Airway epithelial cell (primary cell): ENCODE results near the gene OR2H2. TPM values are rescaled to one million over a fixed set of nuclear protein-coding genes. Genes with fewer than 3 reads are reported as not detected.

Experiments used
- total RNA-seq: library from RNA; depleted of rRNA; stranded (reverse); fragments of >200 nt; gene quantifications from 2 replicates; pipeline ENCODE4 v1.2.3, GENCODE V29; 2015

Gene OR2H2
- total RNA-seq: not detected in 2 replicates

DNA sequence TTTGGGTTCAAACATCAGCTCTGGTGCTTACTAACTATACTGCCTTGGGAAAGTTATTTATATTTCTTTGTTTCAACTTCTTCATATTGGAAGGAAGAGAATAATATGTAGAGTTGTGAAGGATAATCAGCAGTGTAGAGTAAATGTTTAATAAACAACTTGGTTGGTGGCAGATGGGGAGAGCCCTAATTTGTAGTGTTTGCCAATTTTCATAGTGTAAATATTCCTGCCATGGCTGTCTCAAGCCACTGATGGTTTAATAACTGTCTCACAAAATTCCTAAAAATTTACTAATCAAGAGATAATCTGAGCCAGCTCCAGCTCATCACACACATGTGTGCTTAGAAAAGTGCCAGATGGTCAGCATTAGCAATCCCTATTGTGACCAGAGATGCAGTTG lies at the start of gene OR2H2:
Gene OR2H2 (plus strand): TSS at position 301 of the 400 bp plus-strand sequence. CDS start 2,824 bp downstream, outside the sequence.

DNA sequence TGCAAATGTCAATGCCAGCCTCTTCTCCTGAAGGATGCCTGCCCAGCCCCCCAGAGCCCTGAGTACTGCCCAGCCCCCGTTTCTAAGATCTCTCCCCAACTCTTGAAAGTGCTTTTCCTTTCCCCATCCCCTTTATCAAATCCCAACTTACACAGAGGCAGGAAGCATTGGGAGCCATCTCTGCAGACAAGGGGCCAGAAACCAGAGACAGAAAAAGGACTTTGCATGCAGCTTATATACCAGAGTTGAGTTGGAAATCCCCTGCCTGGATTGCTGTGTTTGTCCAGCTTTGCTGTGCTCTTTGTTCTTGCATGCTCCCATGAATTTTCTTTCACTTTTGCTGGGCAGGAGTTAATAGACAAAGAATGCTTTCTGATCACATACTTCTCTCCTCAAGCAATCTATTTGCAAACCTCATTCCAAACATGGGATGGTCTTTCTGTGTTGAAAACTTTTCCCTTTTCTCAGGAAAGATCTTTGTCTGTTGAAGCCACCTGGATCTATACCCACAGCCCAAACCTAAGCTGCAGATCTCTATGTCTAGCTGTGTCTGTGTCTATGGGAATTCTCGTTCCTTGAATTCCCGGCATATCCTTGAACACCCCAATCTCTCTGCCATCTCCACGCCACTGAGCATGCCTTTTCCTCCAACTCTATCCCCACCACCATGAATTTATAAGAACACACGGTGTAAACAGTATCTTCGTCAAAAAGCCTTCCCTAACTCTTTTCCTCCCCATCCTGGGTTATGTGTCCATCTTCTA lies 25.2 kb upstream of the OR2H2 start, which contains the start of gene UBD:
Gene UBD (minus strand): TSS at position 209 of the 764 bp plus-strand sequence. CDS start 31 bp downstream, at position 178.

DNA sequence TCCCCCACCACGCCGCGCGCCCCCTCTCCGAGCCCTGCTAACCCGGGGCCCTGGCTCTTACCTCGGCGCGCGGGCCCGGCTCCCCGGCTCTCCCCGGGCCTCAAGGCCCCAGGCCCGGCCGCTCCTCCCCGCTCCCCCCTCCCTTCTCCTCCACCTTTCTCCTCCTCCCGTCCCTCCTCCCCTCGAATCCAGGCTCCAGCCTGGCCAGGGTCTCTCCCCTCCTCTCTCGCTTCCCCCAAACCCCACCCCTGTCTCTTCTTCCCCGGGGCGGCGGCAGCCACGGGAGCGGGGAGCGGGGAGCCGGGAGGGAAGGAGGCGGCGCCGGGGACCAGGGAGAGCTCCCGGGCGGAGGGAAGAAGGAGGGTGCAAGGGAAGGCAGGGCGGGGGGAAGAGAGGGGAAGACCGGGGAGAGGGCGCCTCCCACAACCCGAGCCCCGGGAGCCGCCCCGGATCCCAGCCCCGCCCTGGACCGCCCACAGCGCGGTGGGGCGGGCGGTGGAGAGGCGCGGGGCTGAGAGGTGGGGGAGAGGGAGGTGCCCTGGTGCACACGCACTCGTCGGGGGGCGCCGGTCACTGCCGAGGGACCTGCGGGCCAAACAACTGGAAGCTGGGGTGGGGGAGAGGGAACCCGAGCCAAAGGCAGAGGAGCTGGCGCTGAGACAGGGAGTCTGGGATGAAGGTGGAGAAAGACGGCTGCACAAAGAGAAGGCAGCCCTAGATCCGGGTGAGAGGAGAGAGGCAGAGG lies 48.0 kb downstream of the OR2H2 start, which contains the start of gene GABBR1:
Gene GABBR1 (minus strand): TSS at position 395 of the 745 bp plus-strand sequence. CDS start 798 bp downstream, outside the sequence.

Other genes with a start within 250 kb of the OR2H2 start
- not detected in 2 replicates for gene OR5V1, start 216.3 kb upstream of the OR2H2 start, total RNA-seq
- gene OR12D3, start 209.8 kb upstream of the OR2H2 start, total RNA-seq: not detected in 2 replicates
- gene OR12D2, start 189.5 kb upstream of the OR2H2 start, total RNA-seq: not detected in 2 replicates
- not detected in 2 replicates for gene OR12D1, start 170.2 kb upstream of the OR2H2 start, total RNA-seq
- not detected in 2 replicates for gene OR10C1, start 145.8 kb upstream of the OR2H2 start, total RNA-seq
- gene OR11A1, start 128.1 kb upstream of the OR2H2 start, total RNA-seq: not detected in 2 replicates
- not detected in 2 replicates for gene OR2H1, start 128.0 kb upstream of the OR2H2 start, total RNA-seq
- gene MAS1L, start 97.2 kb upstream of the OR2H2 start, total RNA-seq: not detected in 2 replicates
- gene UBD, start 25.4 kb upstream of the OR2H2 start, total RNA-seq: not detected in 2 replicates
- gene GABBR1, start 48.1 kb downstream of the OR2H2 start, total RNA-seq: 4.4 and 4.8 TPM in 2 replicates
- not detected in 2 replicates for gene MOG, start 72.0 kb downstream of the OR2H2 start, total RNA-seq
- gene ZFP57, start 96.0 kb downstream of the OR2H2 start, total RNA-seq: 0.42 and 1.3 TPM in 2 replicates
- 1.3 and 1.8 TPM in 2 replicates for gene HLA-F, start 138.3 kb downstream of the OR2H2 start, total RNA-seq
- gene HLA-G, start 242.7 kb downstream of the OR2H2 start, total RNA-seq: 5.9 and 9.1 TPM in 2 replicates